AG10803 (cell line): ENCODE results near the gene TMEM52.

Source experiments
- DNase-seq: peaks from one replicate; pipeline ENCODE4 v3.0.0; 2010; ENCODE audit warnings: low read depth
- H3K4me3 ChIP-seq: 2 replicates; pipeline ENCODE4 v1.5.1; 2011; ENCODE audit warnings: mild to moderate bottlenecking, low read length, control low read depth
- CTCF ChIP-seq: conservative IDR thresholded peaks from 2 replicates; pipeline ENCODE4 v1.5.1; 2011; ENCODE audit warnings: mild to moderate bottlenecking, low read length, control low read depth, inconsistent platforms

Gene TMEM52

GRCh38 chr1:1956586-1957532 lies 37.8 kb upstream of the TMEM52 start:
- no peak for TF ChIP-seq CTCF
- no peak for DNase-seq
- no peak overlapping the region for H3K4me3 ChIP-seq

- no peak overlapping the region for H3K4me3 ChIP-seq
- no peak for DNase-seq
- TF ChIP-seq CTCF, result no peak
Measured at GRCh38 chr1:1956101-1956500, 37.0 kb upstream of the TMEM52 start.

- no peak overlapping the region for H3K4me3 ChIP-seq
- no peak for TF ChIP-seq CTCF
- no peak for DNase-seq
Measured at GRCh38 chr1:1955621-1956094, 36.6 kb upstream of the TMEM52 start.

GRCh38 chr1:1954831-1955441 lies 35.9 kb upstream of the TMEM52 start:
- no peak overlapping the region for H3K4me3 ChIP-seq
- no peak for TF ChIP-seq CTCF
- DNase-seq, result no peak

GRCh38 chr1:1954015-1954414 lies 34.9 kb upstream of the TMEM52 start:
- H3K4me3 ChIP-seq, result no peak overlapping the region
- DNase-seq, result no peak
- TF ChIP-seq CTCF, result no peak

- no peak for TF ChIP-seq CTCF
- no peak for DNase-seq
- no peak overlapping the region for H3K4me3 ChIP-seq
Measured at GRCh38 chr1:1950940-1951339, 31.9 kb upstream of the TMEM52 start.

GRCh38 chr1:1948783-1949182 lies 29.7 kb upstream of the TMEM52 start:
- no peak for DNase-seq
- H3K4me3 ChIP-seq, result no peak overlapping the region
- no peak for TF ChIP-seq CTCF
